Vagina (tissue), 2 donors: ENCODE results near the gene WDR54. TPM values are rescaled to one million over a fixed set of nuclear protein-coding genes. Genes with fewer than 3 reads are reported as not detected.
"Not testable (repeated sequence)": the region's sequence is repeated elsewhere in the genome, so short reads cannot be mapped to it uniquely, and the experiment has no call there.

ENCODE experiments used
- DNase-seq, 2 donors: peaks; one replicate each; pipeline ENCODE4 v3.0.0-alpha.2; 2017; ENCODE audit errors: extremely low spot score in 2 of 2
- H3K27ac ChIP-seq: fragments of 200-600 bp; sonication (generic); one replicate; pipeline ENCODE4 v1.5.1; 2019
- H3K27me3 ChIP-seq: fragments of 200-600 bp; sonication (generic); one replicate; pipeline ENCODE4 v1.5.1; 2019
- H3K36me3 ChIP-seq, 2 donors: fragments of 200-600 bp; sonication (generic); one replicate each; pipeline ENCODE4 v1.5.1; 2017 to 2019
- H3K4me1 ChIP-seq: fragments of 200-600 bp; sonication (generic); one replicate; pipeline ENCODE4 v1.5.1; 2019
- H3K4me3 ChIP-seq, 2 donors: fragments of 200-600 bp; sonication (generic); 1 replicate in 1 of 2; 2 replicates in 1 of 2; pipeline ENCODE4 v1.5.1; 2016 to 2019
- H3K9me3 ChIP-seq: fragments of 200-600 bp; sonication (generic); one replicate; pipeline ENCODE4 v1.5.1; 2019
- CTCF ChIP-seq, 3 experiments: fragments of 450-650 bp in 2 of 3; fragments of 200-600 bp in 1 of 3; sonication (generic) in 1 of 3; IDR thresholded peaks; one replicate each; pipeline ENCODE4 v1.5.1; 2017 to 2019; ENCODE audit warnings: antibody characterized with exemption in 3 of 3, mild to moderate bottlenecking in 2 of 3, moderate library complexity in 2 of 3
- POLR2A ChIP-seq, 2 donors: fragments of 450-650 bp; IDR thresholded peaks; one replicate each; pipeline ENCODE4 v1.6.1; 2017; ENCODE audit warnings: antibody characterized with exemption in 2 of 2, mild to moderate bottlenecking in 2 of 2, moderate library complexity in 2 of 2
- POLR2AphosphoS5 ChIP-seq, 2 donors: sonication (generic); formaldehyde crosslinking; IDR thresholded peaks; one replicate each; pipeline ENCODE4 v1.9.0; 2017; ENCODE audit warnings: antibody characterized with exemption in 2 of 2, mild to moderate bottlenecking in 2 of 2, low read depth in 1 of 2; ENCODE audit not compliant: insufficient read depth in 1 of 2
- intact Hi-C: fragments of 100-400 bp; cut with DNase I; formaldehyde crosslinking; loops from one replicate; pipeline ENCODE4 v1.15.1; 2023
- total RNA-seq: library from RNA; depleted of rRNA; stranded (reverse); fragments of >200 nt; gene quantifications from one replicate; pipeline ENCODE4 v1.2.3, GENCODE V29; 2016

WDR54 gene
- total RNA-seq, 1 donor from 2014 or later: 8.8 TPM

DNA sequence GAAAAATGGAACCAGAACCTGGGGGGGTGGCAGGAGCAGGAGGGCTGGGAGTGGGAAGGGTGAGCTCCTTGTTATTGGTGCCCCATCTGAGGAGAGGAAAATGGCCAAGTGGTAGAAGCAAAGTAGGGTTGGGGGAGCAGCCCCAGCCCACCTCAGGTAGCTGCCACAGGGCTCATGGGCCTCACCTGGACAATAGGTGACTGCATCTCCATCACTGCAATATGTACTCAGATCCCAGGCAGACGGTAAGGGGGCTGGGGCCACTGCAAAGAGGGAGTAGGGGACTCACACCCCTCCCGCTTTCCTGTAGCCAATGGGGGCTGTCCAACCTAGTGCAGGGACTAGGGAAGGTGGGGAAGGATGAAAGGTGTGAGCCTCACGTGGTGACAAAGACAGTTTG lies 4.3 kb upstream of the WDR54 start:
- H3K4me1 ChIP-seq: peaks cover 37% of the 10 kb centered on the region
- TF ChIP-seq POLR2AphosphoS5 (IDR thresholded peaks at IDR 0.05; ENCODE audit: insufficient read depth in 1 of 2, low read depth in 1 of 2): no peak
- no peak for TF ChIP-seq POLR2A (IDR thresholded peaks at IDR 0.05)
- no peak overlapping the region for H3K4me3 ChIP-seq
- no peaks in the 10 kb centered on the region for H3K36me3 ChIP-seq
- intact Hi-C loops: no loop called here
- no peak overlapping the region for H3K27ac ChIP-seq
- H3K9me3 ChIP-seq: no peaks in the 10 kb centered on the region
- no peak for DNase-seq
- H3K27me3 ChIP-seq: no peaks in the 10 kb centered on the region

- Histone ChIP-seq H3K36me3 (no peaks in the 10 kb centered on the region), H3K4me3 (no peak overlapping the region), H3K27ac (no peak overlapping the region), H3K9me3 (no peaks in the 10 kb centered on the region), H3K27me3 (no peaks in the 10 kb centered on the region), H3K4me1 (peaks cover 39% of the 10 kb centered on the region)
- intact Hi-C loops: no loop called here
- no peak for DNase-seq
- no peak for TF ChIP-seq POLR2A (IDR thresholded peaks at IDR 0.05)
Observed at GRCh38 chr2:74417763-74418162, 3.8 kb upstream of the WDR54 start.

GRCh38 chr2:74418312-74418711 lies 3.2 kb upstream of the WDR54 start:
- TF ChIP-seq POLR2A (IDR thresholded peaks at IDR 0.05) (no peak), CTCF (IDR thresholded peaks at IDR 0.05) (no peak), POLR2AphosphoS5 (IDR thresholded peaks at IDR 0.05; ENCODE audit: insufficient read depth in 1 of 2, low read depth in 1 of 2) (no peak)
- peaks cover 39% of the 10 kb centered on the region for H3K4me1 ChIP-seq
- H3K36me3 ChIP-seq: no peaks in the 10 kb centered on the region
- DNase-seq: no peak
- no peak overlapping the region for H3K4me3 ChIP-seq
- no peaks in the 10 kb centered on the region for H3K9me3 ChIP-seq
- intact Hi-C loops: no loop called here
- no peak overlapping the region for H3K27ac ChIP-seq
- H3K27me3 ChIP-seq: no peaks in the 10 kb centered on the region

GRCh38 chr2:74419345-74419744 lies 2.2 kb upstream of the WDR54 start:
- intact Hi-C loops: no loop called here
- no peaks in the 10 kb centered on the region for H3K36me3 ChIP-seq

GRCh38 chr2:74420006-74420405 lies 1.5 kb upstream of the WDR54 start:
- no peaks in the 10 kb centered on the region for H3K27me3 ChIP-seq
- TF ChIP-seq POLR2A (IDR thresholded peaks at IDR 0.05) (no peak), CTCF (IDR thresholded peaks at IDR 0.05) (no peak), POLR2AphosphoS5 (IDR thresholded peaks at IDR 0.05; ENCODE audit: insufficient read depth in 1 of 2, low read depth in 1 of 2) (no peak)
- intact Hi-C loops: no loop called here
- H3K9me3 ChIP-seq: no peaks in the 10 kb centered on the region
- no peaks in the 10 kb centered on the region for H3K36me3 ChIP-seq
- DNase-seq: no peak
- H3K4me1 ChIP-seq: peaks cover 27% of the 10 kb centered on the region
- H3K27ac ChIP-seq: no peak overlapping the region
- no peak overlapping the region for H3K4me3 ChIP-seq

More at GRCh38 chr2:74419345-74419744, 2.2 kb upstream of the WDR54 start:
- H3K4me3 ChIP-seq: no peak overlapping the region
- TF ChIP-seq POLR2AphosphoS5 (IDR thresholded peaks at IDR 0.05; ENCODE audit: insufficient read depth in 1 of 2, low read depth in 1 of 2) (no peak), POLR2A (IDR thresholded peaks at IDR 0.05) (no peak), CTCF (IDR thresholded peaks at IDR 0.05) (no peak)
- H3K4me1 ChIP-seq: peaks cover 34% of the 10 kb centered on the region
- no peaks in the 10 kb centered on the region for H3K27me3 ChIP-seq
- no peak overlapping the region for H3K27ac ChIP-seq
- no peaks in the 10 kb centered on the region for H3K9me3 ChIP-seq
- DNase-seq: no peak

DNA sequence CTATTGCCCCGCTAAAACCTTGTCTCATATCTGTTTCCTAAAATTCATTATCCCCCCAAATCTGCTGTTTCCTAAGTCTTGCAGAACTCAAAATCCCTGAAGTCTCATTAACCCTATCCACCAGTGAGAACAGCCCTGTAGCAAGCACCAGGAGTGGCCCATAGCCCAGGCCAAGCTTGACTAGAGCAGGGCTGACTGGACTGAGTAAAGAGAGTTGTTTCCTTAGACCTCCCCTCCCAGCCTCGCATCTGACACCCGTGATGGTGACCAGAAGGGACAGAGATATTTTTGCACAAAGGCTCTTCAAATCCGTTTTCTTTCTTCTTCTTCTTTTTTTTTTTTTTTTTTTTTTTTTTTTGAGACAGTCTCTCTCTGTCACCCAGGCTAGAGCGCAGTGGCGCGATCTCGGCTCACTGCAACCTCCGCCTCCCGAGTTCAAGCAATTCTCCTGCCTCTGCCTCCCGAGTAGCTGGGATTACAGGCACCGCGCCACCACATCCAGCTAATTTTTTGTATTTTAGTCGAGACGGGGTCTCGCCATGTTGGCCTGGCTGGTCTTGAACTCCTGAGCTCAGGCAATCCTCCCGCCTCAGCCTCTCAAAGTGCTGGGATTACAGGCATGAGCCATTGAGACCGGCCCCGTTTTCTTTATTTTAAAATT lies 957 bp upstream of the WDR54 start:
- intact Hi-C loops, H3K27me3 ChIP-seq, H3K9me3 ChIP-seq, H3K36me3 ChIP-seq, DNase-seq, H3K27ac ChIP-seq: not testable (repeated sequence)
- peaks cover 23% of the 10 kb centered on the region for H3K4me1 ChIP-seq
- H3K4me3 ChIP-seq: peak overlapping the region in 1 of 2 donors; percentile 56
